HG03095 (cell line): ENCODE data around the gene SLCO1A2.

ENCODE experiments used
- ATAC-seq: cut with Tn5 transposase; IDR thresholded peaks from one replicate; pipeline ENCODE4 v1.9.1; 2021; ENCODE audit warnings: moderate library complexity; ENCODE audit not compliant: unreplicated experiment

Gene SLCO1A2

GRCh38 chr12:21220266-21220665, 114.5 kb downstream of the SLCO1A2 start:
- ATAC-seq = no peak

DNA sequence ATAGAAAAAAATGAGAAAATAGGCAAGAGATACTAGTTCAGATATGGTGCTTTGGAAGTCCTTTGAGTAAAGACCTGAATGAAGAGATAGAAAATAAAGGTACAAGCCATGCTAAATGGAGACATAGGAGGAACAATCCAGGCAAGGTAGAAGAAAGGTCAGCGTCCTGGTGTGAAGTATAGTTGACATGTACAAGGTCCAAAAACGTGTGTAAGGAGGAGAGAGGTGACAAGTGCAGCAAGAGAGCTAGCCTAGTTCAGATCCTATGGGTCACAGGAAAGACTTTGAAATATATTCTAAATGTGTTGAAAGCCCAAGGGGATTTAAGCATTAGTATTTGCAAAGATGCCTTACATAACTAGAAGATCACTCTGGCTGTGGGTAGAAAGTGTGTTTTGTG, 115.5 kb downstream of the SLCO1A2 start:
- no peak for ATAC-seq
